ENCODE results near the gene NR1H4.

DNA sequence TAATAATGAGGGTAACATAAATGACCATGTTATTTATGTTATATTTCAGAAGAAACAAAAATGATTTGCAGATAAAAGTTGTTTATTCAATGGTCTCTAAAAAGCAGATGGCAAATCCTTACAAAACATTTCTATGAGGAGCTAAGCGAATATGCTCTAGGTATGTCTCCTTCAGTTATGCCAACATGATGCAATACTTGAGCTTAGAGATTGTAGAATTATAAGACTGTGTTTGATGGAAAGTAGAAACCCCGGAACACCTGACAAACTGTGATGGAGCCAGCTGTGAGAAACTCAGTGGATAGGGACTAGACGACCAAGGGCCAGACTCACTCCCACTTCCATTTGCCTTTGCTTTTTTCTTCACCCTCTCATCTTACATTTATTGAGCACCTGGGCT, 17.8 kb upstream of the NR1H4 start:
- TF ChIP-seq, protein P1, sequence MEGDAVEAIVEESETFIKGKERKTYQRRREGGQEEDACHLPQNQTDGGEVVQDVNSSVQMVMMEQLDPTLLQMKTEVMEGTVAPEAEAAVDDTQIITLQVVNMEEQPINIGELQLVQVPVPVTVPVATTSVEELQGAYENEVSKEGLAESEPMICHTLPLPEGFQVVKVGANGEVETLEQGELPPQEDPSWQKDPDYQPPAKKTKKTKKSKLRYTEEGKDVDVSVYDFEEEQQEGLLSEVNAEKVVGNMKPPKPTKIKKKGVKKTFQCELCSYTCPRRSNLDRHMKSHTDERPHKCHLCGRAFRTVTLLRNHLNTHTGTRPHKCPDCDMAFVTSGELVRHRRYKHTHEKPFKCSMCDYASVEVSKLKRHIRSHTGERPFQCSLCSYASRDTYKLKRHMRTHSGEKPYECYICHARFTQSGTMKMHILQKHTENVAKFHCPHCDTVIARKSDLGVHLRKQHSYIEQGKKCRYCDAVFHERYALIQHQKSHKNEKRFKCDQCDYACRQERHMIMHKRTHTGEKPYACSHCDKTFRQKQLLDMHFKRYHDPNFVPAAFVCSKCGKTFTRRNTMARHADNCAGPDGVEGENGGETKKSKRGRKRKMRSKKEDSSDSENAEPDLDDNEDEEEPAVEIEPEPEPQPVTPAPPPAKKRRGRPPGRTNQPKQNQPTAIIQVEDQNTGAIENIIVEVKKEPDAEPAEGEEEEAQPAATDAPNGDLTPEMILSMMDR (IDR thresholded peaks at IDR 0.05 in 8 of 11, conservative IDR thresholded peaks at IDR 0.05 in 3 of 11) = no peak
- TF ChIP-seq POLR2A (IDR thresholded peaks at IDR 0.05) = no peak

Data from spleen (tissue), 7 donors.